Measurements from ENCODE around the gene SERPINB1.
"Not testable (repeated sequence)": the region's sequence is repeated elsewhere in the genome, so short reads cannot be mapped to it uniquely, and the experiment has no call there.

SERPINB1 gene

DNA sequence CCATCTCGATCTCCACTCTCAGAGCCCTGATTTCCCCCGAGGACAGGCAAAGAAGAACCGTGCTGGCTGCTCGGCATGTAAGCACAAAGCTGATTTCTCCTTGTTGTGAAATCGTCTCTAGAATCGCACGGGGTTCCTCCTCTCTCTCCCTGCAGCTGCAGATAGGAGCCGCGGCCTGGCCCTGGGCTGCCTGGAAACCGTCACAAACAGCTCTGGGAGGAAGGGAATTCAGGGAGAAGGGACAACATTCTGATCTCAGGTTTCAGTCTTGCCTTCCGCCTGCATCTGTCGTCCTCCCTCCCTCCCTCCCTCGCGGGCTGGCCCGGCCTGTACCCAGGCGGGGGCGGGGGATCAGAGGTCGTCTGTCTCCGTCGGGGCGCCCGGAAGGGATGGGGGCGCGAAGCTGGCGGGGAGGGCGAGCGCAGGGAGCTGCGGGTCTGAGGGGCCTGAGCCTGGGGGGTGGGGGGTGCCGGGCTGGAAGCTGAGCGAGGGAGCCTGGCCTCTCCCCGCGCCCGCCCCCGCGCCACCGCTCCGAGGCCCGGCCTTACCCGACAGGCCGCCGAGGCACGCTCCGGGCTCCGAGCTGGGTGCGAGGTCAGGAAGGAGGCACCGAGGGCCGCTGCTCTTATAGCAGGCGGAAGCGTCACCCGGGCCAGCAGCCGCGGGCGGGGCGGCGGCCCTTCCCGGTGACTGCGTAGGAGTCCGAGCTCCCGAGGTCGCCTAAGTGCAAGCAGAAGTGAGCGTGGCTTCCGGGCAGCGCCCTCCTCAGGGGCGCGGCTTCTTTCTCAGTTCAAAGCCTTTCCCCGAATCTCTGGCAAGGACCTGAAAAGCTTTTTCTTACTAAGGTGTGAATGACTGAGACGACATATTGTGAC is at the start of gene SERPINB1:
SERPINB1 (minus strand) TSS at position 600 of the 875 bp plus-strand sequence. CDS start 1,277 bp downstream, outside the sequence.
- DNase-seq = peak; percentile 69 to 82

DNA sequence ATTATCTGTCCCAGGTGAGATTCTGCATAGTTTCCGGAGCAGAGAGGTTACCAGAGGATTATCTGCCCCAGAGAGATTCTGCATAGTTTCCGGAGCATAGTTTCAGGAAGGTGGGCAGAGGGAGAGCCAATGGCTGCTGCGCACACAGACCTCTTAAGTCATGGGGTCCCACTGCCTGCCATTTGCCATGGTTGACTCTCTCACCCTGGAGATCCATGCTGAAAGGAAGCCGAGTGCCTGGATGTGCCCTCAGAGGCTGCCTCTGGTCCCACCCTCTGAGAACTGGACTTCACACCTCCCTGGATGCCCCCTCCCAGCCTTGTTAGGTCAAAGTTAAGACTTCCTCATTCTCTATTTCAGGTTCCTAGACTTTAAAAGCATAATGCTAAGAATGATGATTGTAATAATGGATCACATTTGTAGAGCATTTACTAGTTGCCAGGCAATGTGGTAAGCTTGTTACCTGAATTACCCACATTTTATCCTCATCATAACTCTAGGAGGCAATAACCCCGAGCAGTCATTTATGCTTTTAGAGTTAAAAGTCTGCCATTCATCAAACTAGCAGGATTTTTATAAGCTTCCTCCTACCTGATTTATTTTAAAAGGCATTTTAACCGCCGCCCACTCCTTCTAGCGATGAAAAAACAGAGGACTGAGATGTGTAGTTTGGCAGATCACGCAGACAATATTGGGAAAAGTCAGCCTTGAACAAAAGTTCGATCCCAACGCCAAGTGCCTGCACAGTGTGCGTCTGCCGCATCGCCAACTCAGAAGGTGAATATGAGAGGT is 49.5 kb upstream of the SERPINB1 start:
- DNase-seq = no peak

DNA sequence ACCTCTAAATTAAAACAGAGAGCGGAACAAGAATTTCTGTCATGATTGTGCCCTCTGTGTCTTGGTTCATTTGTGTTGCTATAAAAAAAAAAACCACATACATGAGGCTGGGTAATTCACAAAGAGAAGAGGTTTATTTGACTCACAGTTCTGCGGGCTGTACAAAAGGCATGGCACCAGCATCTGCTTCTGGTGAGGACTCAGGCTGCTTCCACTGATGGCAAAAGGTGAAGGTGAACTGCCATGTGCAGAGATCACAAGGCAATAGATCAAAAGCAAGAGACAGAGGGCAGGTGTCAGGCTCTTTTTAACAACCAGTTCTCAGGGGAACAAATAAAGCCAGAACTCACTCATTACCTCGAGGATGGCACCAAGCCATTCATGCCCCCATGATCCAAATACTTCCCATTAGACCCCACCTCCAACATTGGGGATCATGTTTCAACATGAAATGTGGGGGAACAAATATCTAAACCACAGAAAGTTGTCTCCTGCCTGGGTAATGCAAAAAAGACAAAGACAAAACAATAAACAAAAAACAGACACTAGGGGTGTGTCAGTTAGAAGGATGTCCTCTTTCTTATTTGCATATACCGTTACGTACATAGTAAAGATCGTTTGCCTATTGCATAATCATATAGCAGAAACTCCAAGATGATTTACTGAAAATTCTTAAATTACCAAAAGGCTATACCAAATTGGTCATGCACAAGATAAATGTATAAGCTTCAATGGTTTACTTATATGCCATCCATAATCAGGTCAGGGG is 44.5 kb upstream of the SERPINB1 start:
- no peak for DNase-seq

DNA sequence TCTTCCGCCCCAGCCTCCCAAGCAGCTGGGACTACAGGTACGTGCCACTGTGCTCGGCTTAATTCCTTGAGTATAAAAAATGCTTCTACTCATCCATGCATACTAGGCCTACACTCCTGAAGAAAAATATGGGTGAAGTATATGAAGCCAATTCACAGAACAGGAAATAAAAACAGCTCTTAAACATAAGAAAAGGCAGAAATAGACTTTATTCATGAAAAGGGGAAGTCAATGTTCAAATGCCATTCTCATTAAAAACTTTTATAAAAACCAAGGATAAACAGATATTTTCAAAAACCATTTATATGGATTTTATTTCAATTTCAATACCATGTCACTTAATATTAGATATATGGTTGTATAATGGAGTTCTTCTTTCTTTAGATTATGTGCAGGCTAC is 43.1 kb upstream of the SERPINB1 start:
- no peak for DNase-seq

DNA sequence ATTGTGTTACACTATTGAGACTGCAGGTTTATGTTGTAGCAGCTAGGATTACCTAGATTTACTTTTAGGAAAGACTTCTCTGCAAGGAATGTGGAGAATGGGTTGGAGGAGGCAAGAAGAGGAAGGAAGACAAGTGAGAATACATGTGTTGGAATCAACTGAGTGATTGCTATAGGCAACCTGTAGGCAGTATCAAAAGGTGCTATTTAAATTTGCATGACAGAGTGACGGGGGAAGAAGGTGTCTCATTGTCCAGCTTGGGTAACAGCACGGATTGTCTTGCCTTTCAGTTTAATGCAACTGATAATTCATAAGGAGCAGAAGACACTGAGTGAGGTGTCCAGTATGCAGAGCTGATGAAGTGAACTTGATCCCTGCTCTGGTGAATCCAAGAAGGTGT is 42.0 kb upstream of the SERPINB1 start:
- no peak for DNase-seq

DNA sequence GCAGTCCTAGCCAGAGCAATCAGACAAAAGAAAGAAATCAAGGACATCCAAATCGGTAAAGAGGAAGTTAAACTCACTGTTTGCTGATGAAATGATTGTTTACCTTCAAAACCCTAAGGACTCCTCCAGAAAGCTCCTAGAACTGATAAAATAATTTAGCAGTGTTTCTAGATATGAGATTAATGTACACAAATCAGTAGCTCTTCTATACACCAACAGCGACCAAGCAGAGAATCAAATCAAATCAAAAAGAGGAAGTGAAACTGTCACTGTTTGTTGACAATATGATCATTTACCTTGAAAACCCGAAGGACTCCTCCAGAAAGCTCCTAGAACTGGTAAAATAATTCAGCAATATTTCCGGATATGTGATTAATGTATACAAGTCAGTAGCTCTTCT is 39.8 kb upstream of the SERPINB1 start:
- DNase-seq = no peak

DNA sequence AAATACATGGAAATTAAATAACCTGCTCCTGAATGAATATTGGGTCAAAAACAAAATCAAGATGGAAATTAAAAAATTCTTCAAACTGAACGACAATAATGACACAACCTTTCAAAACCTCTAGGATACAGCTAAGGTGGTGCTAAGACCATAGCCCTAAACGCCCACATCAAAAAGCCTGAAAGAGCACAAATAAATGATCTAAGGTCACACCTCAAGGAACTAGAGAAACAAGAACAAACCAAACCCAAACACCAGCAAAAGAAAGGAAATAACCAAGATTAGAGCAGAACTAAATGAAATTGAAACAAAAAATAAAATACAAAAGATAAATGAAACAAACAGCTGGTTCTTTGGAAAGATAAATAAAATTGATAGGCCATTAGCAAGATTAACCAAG is 38.5 kb upstream of the SERPINB1 start:
- DNase-seq = not testable (repeated sequence)

DNA sequence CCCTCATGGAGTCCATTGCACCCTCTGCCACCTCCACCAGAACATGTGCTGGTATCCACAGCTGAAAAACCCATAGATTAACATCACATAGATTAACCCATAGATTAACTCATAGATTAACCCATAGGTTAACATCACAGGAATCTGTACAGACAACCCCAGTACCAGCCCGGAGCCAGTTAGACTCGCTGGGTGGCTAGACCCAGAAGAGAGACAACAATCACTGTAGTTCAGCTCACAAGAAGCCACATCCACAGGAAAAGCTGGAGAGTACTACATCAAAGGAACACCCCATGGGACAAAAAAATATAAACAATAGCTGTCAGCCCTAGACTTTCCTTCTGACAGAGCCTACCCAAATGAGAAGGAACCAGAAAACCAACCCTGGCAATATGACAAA is 36.3 kb upstream of the SERPINB1 start:
- DNase-seq = no peak

DNA sequence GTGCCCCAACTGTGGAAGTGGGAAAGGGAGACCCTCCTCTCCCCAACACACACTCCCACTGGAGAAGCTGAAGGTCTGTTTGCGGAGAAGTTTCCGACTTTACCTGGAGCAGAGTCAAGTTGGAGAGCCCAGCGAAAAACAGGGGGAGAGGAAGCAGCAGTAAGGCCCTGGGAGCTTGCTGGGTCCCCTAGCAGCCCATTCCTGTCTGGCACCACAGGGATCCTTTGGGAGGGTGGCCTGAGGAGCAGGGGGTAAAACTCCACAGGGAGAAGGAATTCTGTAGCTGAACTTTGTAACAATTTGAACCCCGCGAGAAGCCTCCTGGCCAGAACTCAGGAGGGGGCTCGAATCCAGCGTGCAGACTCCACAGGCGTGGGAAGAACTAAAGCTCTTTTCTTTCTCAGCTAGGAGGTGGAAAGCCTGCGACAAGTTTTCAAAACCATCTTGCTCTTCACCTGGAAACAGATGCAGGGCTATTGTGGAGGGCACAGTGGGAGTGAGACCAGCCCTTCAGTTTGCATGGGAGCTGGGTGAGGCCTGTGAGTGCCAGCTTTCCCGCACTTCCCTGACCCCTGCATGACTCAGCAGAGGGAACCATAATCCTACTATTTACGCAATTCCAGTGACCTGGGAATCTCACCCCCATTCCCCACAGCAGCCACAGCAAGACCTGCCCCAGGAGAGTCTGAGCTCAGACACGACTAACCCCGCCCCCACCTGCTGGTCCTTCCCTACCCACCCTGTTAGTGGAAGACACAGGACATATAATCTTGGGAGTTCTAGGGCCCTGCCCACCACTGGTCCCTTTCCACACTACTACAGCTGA is 35.6 kb upstream of the SERPINB1 start:
- DNase-seq = no peak

DNA sequence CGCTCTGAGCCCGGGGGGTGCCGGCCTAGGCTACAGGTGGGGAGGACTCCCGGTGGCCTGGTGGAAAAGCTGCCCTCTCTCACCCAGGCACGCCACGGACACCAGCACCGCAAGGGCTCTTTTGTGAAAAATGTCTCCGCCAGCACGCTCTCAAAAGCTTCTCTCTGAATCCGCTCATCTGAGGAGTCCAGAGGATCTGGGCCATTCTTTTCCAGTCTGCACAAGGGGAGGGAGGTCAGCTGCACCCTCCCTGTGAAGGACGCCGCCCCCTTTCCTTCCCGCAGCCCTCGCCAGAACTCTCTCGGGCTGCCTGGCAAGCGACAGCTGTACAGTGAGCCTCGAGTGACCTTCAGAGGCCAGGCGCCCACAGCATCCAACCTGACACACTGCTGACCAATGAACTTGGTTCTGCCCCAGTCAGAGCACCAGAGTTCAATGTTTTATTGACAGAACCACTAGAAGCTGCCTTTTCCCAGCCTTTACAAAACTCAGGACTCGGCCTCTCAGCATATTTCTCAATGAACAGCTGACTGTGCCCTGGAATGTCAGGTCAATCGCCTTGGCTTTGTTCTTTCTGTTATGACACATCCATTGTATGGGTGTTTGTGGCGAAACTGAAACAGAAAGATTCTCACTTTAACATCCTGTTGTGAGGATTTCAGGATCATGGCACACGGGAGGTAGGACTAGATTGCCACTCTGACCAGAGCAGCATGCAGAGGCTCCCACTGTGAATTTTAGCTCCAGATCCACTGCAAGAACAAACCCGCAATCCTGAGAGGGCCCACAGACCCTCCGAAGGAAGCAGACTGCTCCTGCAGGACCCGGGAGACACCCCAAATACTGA is 34.8 kb upstream of the SERPINB1 start:
- no peak for DNase-seq

DNA sequence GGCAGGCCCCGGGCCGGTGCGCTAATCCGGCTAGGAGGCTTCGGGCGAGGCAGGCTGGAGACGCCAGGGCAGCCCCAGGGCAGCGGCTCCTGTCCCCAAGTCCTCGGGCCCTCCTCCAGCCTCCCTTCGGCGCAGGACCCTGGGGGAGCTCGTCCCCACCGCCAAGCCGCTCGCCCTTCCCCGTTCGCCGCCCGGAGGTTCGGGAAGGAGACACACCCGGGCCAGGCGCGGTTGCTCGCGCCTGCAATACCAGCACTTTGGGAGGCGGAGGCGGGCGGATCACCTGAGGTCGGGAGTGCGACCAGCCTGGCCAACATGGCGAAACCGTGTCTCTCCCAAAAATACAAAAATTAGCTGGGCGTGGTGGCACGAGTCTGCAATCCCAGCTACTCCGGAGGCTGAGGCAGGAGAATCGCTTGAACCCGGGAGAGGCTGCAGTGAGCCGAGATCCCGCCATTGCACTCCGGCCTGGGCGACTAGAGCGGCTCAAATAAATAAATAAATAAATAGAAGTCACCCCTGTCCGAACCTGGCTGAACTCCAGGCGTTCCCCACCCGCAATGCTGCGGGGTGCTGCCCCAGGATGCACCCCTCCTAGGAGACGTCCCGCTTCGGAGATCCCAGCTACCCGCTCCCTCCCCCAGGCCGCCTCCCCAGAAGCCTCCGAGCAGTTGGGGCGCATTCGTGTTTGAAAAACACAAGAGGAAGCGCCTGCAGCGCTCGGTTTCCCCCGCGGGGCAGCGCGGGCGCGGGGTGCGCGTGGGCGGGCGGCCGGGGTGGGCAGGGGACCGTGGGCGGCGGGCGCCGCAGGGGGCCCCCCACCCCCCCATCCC is 33.9 kb upstream of the SERPINB1 start:
- peak; percentile 46 to 51 for DNase-seq

DNA sequence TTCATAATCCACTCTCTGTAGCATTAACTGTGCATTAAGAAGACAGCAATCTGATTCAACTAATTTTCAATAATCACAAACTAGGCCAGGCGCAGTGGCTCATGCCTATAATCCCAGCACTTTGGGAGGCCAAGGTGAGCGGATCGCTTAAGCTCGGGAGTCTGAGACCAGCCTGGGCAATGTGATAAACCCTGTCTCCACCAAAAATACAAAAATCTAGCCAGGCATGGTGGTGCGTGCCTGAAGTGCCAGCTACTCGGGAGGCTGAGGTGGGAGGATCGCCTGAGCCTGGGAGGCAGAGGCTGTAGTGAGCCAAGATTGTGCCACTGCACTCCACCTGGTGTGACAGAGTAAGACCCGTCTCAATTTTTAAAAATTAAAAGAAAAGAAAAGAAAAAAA is 32.0 kb upstream of the SERPINB1 start:
- DNase-seq = no peak

DNA sequence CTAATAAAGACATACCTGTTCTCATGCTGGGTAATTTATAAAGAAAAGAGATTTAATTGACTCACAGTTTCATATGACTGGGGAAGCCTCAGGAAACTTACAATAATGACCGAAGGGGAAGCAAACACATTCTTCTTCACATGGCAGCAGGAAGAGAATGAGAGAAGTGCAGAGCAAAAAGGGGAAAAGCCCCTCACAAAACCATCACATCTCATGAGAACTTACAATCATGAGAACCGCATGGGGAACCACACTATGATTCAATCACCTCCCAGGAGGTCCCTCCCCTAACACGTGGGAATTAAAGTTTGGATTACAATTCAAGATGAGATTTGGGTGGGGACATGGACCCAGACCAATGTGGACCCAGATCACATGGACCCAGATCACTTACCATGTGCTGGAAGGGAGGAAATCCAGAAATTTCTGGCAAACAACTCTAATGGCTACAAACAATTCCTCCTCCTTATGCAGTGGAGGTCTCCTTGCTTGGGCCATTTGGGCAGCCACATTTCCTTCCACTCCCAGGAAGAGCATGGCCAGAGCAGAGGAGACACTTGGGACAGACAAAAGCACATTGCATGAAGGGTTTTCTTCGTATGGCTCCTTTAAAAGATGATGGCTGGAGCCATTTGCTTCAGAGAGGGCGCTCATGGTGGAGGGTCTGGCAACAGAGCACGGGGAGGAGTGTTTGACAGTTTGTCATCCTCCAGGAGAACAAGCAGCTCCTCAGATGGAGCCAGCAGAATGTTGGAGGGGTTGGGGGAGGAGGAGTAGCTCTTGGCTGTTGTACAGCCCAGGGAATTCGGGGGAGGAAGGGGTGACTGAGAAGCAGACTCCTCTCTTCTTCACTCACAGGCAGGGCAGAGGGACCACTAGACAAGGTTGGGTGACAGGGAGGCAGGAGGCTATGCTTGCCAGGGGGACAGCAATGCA is 31.0 kb upstream of the SERPINB1 start:
- DNase-seq = no peak

DNA sequence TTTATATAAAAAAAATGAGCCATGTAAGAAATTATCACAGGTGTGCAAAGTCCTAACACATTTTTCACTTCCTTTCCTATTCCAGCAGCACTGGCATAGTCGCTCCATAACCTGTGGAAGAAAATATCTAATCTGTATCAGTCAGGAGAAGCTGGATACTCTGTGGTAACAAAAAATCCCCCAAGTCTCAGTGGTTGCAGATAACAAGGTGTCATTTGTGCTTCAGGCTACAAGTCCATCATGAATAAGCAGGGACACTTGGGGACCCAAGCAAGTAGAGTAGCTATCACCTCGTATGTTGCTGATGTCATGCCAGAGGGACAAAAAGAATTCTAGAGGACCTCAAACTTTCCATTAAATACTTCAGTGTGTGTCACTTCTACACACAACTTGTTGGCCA is 30.3 kb upstream of the SERPINB1 start:
- no peak for DNase-seq

DNA sequence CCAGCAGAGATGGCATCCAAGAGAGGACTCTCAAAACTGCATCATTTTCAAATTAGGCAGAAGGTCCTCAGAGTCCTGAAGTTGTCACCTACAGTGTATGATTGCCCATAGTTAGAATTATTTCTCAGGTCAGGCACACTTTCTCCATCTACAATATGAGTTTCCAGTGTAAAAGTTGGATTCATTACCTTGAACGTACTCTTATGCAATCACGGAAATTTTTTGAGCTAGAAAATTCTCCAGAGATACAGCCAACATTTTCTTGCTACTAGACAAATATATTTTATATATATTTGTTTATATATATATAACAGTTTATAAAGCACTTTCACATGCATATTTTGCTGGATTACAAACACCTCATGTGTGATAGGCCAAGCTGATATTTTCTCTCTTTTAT is 29.4 kb upstream of the SERPINB1 start:
- no peak for DNase-seq

DNA sequence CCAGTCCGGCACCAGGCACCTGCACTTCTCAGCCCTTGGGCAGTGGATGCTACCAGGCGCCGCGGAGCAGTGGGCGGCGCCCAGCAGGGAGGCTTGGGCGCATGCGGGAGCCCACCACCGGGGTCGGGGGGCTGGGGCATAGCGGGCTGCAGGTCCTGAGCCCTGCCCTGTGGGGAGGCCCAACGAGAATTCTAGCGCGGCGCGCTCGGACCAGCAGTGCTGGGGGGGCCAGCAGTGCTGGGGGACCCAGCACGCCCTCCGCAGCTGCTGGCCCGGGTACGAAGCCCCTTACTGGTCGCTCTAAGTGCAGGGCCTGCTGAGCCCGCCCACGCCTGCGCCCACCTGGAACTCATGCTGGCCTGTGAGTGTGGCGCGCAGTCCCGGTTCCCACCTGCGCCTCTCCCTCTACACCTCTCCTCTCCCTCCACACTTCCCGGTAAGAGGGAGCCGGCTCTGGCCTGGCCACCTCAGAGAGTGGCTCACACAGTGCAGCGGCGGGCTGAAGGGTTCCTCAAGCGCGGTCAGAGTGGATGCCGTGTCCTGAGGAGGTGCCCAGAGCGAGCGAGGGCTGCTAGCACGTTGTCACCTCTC is 28.5 kb upstream of the SERPINB1 start:
- no peak for DNase-seq

DNA sequence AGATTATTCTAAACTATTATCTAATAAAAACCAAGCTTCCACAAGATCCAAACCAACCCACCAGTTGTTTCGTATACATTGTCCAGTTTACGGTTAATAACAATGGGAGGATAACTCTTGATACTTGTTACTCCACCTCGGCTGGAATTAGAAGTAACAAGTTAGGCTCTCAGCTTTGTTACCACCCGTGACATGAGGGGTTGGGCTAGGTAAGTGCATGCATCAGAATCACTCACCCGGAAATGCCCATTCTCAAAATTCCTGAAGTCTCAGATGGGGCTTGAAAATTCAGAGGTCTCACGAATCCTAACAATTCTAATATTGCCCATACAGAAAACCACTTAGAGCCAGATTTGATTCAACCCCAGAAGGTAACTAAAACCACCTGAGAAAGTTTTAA is 27.0 kb upstream of the SERPINB1 start:
- DNase-seq = no peak

DNA sequence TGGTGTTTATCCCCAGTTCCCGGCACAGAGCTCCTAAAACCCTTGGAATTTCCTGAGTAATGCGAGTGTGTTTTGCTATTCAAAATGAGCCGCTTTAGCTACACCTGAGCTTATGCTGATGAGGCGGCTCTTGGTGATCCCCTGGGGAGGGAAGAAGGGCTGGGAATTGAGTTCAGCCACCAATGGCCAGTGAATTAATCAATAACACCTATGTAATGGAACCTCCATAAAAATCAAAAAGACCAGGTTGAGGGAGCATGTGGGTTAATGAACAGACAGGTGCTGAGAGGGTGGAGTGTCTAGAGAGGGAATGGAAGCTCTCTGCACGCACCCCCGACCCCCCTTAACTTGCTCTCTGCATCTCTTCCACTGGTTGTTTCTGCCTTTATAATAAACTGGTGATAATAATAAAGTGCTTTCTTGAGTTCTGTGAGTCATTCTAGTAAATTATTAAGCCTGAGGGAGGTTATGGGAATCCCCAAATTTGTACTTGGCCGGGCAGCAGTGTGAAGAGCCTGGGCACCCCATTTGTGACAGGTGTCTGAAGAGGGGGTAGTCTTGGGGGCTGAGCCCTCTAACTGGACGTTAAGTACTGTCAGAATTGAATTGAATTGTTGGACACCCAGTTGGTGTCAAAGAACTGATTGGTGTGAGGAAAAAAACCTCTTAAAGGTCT is 24.6 kb upstream of the SERPINB1 start:
- no peak for DNase-seq

All from stimulated activated CD4-positive, alpha-beta T cell treated with anti-CD3 and anti-CD28 coated beads, Interleukin-4, amount 100 ng/mL, for 4 hours (primary cell).